ENCODE measurements around the gene CPLANE2.
"Not testable (repeated sequence)": the region's sequence is repeated elsewhere in the genome, so short reads cannot be mapped to it uniquely, and the experiment has no call there.

The CPLANE2 gene

DNA sequence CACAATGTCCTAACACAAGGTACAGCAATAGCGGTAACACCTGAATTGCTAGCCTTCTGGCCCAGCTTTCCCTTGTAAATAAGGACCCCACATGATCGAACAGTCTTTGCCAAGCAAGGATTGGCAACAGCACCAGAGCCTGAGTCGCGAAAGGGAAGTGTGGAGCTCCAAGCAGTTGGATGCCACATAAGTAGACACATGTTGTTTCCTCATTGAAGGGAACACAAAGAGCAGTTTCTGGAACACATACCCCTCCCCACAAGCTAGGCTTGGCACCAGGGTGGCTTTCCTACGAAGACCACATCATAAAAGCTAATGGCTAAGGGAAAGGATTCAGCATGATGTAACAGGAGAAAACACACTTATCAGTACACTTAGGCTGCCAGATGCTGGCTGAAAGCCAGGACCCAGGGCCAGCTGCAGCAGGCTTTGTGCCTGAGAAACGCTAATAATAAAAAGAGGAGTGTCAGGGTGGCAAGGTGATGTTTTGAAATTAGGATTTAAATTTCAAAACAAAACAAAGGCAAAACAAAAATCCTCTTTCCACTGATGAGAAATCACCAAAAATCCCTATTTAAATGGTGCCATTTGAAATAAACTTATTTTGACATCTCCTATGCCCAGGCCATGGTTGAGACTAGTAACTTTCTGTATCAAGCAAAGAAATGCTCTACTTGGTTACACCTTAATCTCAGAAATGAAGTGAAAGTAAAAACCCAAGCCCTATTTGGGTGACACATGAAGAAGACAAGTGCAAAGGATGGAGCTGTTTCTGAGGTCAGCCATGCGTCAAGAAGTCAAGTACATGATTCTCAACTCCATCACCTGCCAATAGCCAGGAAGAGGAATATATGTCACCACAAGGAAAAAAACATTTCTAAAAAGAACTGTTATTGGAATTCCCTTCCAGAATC lies 11.9 kb upstream of the CPLANE2 start:
- DNase-seq (ENCODE audit: low spot score) = peak; percentile 70

DNA sequence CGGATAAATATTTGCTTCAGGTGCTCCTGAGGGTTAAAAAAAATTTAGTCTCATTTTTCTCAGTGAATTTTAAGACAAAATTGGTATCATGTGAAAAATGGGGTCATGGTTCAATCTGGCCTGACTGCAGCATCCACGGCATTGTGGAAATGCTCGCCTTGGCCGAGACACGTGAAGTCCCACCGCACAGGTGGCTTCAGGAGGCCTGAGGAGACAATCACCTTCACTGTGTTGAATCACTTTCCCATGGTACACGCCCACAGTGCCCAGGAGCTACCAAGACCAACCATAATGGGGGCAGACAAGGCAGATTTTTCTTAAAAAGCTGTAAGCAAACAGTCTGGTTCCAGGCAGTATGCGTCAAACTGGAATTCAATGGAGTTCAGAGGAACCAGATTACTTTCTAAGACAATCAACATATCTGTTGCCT lies 11.0 kb upstream of the CPLANE2 start:
- DNase-seq (ENCODE audit: low spot score) = no peak

DNA sequence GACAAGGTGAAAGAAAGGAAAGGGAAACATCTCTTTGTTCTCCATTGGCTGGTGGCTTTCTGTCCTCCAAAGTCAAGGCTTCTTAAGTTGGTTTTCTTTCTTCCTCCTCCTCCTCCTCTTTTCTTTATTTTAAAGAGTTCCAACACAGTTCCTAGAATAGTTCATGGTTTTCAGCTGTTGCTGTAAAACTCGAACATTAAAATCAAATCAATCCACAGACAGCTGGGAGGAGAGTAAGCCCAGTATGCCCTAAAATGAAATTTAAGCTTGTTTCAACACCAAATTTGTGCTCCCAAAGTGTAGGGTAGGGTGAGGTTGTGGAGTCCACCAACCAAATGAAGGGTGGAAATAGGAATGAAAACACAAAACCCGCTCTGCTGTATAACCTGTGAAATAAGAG lies 10.5 kb upstream of the CPLANE2 start:
- DNase-seq (ENCODE audit: low spot score) = no peak

DNA sequence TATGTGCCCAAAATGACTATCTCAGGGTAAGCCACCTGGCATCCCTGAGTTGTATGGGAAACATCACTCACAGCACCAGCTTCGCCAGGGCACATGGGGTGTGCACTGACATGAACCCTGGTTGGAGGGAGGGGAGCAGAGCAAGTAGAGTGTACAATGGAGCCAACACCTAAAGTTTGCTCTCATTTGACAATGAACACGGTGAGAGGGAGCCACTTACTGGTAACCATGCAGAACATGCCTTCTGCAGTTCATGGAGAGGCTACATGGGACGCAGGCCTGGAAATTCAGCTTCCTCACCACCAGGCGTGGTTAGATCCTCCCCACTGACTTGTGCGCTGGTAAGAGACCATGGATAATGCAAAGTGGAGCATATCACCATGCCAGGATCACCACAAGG lies 10.0 kb upstream of the CPLANE2 start:
- no peak for DNase-seq (ENCODE audit: low spot score)

DNA sequence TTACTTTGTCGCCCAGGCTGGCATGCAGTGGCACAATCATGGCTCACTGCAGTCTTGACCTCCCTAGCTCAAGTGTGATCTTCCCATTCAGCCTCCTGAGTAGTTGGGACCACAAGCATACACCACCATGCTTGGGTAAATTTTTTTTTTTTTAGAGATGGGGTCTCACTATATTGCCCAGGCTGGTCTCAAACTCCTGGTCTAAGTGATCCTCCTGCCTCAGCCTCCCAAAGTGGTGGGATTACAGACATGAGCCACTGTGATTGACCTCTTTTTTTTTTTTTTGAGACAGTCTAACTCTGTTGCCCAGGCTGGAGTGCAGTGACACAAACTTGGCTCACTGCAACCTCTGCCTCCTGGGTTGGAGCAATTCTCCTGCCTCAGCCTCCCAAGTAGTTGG lies 9.3 kb upstream of the CPLANE2 start:
- not testable (repeated sequence) for DNase-seq (ENCODE audit: low spot score)

DNA sequence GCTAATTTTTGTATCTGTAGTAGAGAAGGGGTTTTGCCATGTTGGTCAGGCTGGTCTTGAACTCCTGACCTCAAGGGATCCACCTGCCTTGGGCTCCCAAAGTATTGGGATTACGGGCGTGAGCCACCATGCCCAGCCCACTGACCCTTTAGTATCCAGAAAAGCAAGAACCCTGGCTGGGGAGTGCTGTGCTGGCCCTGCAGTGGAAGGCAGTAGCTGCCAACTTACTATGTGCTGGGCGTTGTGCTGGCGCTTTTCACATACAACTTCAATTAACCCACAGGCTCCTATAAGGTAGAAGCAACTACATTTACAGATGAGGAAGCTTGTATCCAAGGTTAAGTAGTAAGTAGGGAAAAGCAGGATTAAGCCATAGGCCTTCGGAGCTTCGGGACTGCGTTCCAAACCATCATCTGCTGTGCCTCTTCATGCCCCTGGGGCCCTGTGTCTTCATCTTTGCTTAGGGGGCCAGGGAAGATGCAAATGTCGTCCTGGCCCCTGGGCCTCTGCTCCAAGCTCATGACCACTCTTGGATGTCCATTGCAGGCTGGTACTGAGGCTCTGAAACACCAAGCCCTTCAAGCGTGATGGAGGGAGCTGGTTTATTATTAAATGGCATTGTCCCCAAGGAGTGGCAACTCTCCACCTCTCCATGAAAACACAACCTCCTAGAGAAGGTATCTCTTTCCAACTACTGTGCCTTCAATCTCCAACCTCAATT lies 8.7 kb upstream of the CPLANE2 start:
- no peak for DNase-seq (ENCODE audit: low spot score)

DNA sequence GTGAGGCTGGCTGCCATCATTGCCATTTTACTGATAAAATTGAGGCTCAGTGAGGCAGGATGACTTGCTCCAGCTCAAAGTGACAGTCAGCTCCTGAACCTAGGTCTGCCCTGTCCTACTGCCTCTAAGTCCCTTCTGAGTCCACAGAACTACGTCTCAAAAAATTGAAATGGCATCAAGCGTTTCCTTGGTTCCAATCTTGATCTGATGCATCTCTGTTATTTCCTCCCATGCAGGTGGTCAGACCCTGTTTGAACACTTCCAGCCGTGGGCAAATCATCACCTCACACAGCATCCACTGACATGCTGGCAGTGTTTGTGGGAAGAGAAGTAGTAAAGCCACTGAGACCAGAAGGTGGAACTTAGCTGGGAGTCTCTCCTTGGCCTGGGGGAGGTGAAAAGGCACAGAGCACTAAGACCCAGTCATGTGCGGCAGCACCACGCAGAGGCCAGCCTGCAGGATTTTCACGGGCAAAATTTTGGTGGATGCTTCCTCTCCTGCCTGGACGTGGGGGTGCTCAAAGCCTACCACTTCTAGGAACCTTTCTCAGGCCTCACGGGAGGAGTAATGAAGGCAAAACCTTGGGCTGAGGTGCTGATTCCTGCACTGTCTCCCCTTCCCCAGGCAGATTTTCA lies 7.8 kb upstream of the CPLANE2 start:
- no peak for DNase-seq (ENCODE audit: low spot score)

DNA sequence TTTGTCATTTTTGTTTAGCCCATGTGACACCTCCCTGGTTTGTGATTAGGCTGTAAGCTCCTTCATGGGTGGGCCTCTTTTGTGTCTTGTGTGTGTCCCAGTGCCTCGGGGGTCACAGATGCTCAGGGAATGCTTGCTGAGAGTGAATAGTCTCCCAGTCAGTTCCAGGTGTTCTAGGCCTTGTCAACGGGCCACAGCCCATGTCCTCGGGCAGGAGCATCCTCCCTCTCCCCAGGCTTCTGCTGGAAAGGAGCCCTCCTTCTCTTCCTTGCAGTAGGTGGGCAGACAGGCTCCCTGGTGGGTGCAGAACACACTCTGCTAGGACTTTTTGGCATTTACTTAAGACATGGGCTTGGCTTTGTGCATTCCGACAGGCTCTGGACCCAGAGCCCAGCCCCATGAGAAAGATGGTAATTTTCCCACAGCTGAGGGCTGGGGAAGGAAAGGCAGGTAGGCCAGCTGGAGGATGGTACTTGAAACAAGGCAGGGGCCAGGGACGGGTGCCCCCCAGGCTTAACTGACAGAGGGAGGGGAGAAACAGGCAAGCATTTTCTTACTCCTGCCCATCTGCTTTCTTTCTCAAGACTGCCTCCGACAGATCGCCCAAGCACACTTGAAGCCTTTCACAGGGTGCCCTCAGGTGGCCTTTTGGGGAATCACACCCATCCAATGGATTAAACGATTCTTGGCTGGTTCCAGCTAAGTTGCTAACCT lies 7.1 kb upstream of the CPLANE2 start:
- peak; percentile 74 for DNase-seq (ENCODE audit: low spot score)

DNA sequence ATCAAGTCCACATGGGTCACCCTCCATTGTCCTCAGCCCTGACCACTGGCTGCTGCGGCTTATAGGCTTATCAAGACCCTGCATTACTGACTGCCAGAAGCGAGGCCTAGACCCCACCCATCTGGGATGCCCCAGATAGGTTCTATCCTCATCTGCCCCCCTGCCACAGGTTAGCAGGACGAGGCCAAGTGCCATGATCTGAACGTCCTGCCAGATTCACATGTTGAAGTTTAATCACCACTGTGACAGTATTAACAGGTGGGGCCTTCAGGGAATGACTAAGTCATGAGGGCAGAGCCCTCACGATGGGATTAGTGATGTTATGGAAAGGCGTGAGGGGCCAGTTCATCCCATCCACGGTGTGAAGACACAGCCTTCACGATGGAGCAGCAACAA lies 6.2 kb upstream of the CPLANE2 start:
- no peak for DNase-seq (ENCODE audit: low spot score)

DNA sequence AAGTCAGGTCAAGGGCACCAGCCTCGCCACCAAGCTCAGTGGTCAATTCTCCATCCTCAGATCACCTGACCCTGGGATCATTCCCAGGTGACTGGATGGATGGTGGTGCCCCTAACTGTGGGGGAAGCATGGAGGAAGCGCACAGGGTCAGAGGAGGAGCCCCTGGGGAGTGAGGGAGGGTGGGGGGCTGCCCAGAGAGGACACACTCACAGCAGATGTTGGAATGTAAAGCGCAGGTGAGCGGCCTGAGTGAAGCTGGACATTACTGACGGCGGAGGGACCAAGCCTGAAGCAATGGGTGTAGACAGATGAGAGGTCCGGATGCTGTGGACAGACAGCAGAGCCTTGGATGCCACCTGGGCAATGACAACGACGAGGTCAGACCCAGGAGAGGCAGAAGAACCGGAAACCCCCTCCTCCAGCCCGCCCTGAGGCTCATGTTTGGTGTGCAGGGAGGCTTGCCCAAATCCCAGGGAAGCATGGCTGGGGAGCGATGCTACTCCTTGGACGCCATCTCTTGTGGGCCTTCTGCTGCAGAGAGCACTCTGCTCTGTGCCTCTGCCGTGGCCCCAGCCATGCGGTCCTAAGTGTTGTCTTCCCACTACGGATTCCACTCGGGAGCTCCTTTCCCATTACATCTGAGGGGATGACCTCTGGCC lies 5.7 kb upstream of the CPLANE2 start:
- no peak for DNase-seq (ENCODE audit: low spot score)

DNA sequence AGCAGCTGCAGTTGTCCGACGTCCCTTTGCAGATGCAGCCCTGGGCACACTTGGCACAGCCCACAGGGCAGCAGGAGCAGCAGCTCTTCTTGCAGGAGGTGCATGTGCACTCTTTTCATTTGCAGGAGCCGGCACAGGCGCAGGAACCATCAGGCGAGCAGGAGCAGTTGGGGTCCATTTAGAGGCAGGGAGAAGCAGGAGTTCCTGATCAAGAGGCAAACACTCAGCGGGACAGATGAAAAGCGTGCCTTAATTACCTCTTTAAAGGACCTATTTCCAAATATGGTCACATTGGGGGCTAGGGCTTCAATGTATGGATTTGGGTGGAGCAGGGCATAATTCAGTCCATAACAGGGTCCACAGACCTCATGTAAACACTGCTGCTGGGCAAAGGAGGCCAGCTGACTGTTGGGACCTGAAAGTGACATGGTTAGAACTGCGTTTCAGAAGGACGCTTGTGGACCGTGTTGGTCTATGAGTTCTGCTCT lies 4.3 kb upstream of the CPLANE2 start:
- DNase-seq (ENCODE audit: low spot score) = no peak

DNA sequence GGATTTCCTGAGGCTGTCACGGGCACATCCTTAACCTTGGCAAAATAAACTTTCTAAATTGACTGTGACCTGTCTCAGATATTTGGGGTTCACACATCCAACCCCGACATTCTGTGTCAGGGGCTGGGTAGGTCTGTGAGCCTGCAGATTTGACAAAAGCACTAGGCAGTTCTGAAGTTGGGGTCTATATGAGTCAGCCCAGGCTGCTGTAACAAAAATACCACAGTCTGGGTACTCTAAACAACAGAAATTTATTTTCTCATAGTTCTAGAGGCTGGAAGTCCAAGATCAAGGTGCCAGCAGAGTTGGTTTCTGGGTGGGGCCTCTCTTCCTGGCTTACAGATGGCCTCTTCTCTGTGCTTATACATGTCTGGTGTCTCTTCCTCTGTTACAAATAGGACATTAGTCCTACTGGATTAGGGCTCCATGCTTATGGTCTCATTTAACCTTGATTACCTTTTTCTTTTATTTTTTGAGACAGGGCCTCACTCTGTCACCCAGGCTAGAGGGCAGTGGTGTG lies 3.0 kb upstream of the CPLANE2 start:
- DNase-seq (ENCODE audit: low spot score) = no peak

DNA sequence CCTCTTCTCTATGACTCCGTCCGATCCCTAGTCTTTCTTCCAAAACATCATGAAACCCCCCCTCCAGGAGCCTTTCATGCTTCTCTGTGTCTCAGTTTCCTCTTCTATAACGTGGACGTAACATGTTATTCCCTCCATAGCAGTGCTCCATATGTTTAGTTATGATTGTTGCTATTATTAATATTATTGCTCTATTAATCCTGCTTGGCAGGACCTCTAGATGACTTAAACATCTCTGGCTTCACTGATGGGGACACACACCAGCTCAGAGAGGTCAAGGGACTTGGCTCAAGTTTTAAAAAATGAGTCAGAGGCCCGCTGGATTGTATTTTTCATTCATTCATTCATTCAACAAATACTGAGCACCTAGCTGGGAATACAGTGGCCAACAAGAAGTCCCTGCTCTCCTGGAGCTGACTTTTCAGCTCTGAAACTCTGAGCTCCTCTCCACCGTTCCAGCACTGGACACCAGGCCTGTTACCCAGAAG lies 404 bp upstream of the CPLANE2 start:
- DNase-seq (ENCODE audit: low spot score) = no peak

DNA sequence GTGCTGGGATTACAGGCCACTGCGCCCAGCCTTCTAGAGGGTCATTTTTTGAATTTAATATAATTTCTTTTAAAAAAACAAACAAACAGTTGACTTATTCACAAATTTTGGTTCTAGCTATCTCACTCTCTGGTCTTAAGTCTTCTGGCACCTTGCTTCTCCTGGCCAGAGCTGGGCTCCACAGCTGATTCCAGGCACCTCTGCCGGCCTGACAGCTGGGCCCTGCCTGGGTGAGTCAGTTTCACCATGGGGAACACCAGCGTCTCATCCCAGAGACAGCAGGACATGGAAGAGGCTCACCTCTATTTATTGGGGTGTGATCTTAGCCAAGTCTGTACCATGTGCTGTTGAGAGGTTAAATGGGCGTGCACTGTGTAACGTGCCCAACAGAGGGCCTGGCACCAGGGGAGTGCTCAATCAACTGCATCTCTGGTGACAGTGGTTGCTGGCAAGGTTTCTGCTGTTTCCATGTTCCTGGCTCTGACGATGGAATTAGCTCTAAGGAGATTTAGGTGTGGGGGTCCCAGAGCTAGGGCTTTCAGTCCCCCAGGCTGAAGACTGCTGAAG lies 956 bp downstream of the CPLANE2 start:
- DNase-seq (ENCODE audit: low spot score) = peak; percentile 36

DNA sequence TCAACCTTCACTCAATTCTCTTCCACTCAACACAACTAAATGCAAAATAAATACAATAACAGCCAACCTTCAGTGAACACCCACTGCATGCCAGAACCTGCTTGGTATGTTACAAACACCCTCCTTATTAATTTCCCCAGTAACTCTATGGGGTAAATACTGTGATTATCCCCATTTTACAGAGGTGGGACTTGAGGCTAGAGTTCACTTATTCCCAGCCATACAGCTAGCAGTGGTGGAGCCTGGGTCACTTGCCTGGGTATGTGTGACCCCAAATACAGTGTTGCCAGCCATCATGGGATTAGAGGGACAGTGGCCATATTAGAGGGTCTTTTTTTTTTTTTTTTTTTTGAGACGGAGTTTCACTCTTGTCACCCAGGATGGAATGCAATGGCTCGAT lies 1.6 kb downstream of the CPLANE2 start:
- no peak for DNase-seq (ENCODE audit: low spot score)

DNA sequence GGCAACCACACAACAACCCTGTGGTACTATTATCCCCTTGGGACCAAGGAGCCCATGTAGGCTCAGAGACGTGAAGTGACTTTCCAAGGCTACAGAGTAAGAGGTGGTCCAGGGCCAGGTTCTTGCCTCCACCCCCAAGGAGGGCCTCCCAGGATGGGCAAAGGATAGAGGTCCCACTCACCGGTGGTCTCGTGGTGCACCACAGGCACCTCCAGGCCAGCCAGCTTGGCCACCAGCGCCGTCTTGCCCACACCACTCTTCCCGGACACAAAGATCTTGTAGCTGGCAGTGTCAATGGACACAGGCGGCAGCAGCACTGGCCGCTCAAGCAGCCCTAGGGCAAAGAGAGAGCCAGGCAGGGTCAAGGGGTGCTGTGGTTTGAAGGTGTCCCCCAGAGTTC lies 3.6 kb downstream of the CPLANE2 start:
- DNase-seq (ENCODE audit: low spot score) = no peak

DNA sequence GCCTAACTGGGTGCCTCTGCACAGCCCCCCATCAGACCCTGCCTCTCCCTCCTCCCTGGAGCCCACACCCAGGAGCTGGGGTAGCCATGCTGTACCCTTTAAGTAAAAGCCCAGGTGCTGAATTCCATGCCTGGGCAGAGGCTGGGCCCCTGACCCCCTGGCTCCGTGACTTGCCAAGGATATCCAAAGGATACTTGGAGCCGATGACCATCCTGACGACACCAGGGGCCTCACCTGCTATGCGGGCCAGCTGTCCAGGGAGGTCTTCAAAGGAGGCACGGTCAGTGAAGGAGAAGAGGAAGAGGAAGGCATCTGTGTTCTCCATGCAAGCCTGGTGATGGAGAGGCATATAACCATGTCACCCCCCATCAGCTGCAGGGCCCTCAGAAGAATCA lies 4.7 kb downstream of the CPLANE2 start:
- no peak for DNase-seq (ENCODE audit: low spot score)

DNA sequence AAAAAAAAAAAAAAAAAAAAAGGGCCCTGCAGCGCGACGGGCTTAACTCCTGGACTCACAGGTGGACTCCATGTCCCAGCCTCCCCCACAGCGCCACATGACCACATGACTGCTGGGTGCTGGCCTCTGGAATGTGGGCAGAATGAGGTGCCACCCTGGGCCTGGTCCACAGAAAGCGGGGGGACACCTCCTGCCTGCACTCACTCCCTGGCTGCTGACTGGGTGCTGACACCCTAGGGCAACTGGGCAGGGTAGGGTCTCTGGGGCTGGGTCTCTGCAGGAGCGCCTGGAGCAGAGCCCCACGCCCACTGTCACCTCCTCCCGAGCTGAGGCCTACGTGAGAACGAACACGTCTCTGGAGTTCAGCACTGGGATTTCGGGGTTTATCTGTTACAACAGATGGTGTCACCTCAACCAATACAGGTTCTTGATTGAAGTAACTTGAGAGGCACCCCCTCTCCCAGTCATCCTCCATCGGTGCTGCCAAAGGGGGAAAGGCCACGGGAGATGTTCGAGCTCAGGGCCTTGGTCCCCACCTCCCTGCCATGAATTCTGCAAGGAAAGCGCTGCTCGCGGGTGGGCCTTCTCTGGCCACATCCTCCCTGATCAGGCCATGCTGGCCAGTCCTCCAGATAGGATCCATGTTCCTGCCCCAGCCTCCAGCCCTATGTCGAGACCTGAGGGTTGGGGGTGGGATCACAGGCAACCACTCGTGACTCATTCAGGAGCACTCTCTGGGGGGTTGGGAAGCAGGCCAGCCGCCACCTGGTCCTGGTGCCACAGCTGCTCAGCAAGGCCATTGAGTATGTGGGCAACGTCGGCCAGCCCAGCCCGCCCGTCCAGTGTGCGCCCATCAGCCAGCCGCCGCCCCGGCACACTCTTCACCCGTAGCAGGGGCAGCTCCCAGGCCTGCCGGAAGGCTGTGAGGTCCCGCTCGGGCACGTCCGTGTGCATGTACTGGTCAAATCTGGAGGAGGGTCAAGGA lies 5.4 kb downstream of the CPLANE2 start:
- DNase-seq (ENCODE audit: low spot score) = no peak

DNA sequence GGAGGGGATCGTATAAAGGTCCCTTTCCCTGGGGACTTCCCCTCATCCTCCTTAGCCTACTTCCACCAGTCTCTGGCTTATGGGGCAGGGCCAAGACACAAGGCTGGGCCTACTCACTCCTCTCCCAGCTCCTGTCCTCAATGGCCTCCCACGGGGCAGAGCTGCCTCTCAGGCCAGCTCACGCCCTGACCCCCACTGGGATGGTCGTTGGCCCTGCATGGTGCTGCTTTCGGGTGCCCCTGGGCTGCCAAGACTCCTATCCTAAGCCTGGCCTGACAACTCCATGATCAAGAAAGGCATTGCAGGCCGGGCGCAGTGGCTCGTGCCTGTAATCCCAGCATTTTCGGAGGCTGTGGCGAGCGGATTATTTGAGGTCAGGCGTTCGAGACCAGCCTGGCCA lies 6.2 kb downstream of the CPLANE2 start:
- DNase-seq (ENCODE audit: low spot score) = no peak
